NCI-H2196 treated with DMSO at 0.1 percent for 48 hours (cell line): Measurements from ENCODE around the gene MXRA5.
"Not testable (repeated sequence)": the region's sequence is repeated elsewhere in the genome, so short reads cannot be mapped to it uniquely, and the experiment has no call there.

Source experiments
- DNase-seq: peaks from one replicate; lab custom pipeline; 2025; ENCODE audit not compliant: unreplicated experiment; lab: John Stamatoyannopoulos, UW

The MXRA5 gene

DNA sequence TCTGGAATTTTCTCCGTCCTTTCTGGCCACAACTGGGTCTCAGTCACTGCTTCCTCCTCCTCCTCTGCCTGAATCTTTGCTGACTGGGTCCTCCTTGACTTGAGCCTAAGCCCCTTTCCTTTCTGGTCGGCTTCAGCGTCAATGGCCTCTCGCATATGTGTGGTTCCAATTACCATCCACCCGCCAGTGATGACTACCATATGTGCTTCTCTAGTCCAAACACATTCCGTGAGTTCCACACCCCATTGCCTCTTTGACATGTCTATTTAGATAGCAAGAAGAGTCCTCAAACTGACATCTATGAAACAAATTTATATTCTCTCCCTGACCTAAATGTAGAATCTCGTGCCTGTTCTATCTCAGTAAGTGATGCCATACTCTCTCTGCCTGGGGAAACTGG lies 19.8 kb downstream of the MXRA5 start:
- no peak for DNase-seq

DNA sequence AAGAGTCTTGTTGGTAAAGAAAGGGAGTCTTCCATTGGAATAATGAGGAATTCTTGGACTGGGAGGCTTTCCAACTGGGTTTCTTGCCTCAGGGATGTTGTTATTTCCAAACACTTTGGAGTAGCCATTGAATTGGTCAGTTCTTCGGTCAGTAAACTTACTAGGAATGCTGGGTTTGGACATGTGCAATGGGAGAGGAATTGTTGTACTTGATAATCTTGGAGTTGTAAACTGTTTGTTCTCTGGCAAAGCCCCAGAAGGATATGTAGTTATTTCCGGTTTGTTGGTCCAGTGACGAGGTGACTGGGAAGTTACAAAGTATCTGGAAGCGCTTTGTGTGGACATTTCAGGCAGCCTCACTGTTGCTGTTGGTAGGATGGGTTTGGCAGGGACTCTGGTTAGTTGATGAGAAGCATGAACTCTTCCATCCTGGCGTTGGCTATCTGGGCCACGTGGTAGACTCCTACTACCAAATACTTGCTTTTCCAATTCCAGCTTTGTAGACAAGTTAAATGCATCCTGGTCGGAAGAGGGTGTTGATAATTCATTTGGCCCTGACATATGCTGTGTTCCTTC lies 25.9 kb downstream of the MXRA5 start:
- no peak for DNase-seq

DNA sequence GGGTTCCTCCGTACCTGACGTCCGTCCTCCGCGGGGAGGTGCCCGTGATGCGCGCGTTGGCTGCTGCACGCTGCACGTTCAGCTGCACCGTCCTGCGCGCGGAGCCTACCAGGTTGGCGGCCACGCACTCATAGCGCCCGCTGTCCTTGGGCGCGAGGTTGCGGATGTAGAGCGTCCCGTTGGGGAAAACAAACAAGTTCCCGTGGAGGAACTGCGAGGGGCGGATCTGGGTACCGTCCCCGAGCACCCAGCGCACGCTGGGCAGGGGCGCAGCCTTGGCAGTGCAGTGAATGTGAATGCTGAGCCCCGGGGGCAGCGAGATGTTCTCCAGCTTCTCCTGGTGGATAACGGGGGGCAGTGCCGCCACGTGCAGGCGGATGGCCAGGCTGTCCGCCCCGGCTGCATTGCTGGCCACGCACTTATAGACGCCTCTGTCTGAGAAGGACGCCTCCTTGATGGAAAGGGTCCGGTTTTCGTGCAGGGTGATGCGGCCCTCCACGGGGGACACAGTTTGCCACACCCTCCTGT lies 29.2 kb downstream of the MXRA5 start:
- DNase-seq, result no peak

DNA sequence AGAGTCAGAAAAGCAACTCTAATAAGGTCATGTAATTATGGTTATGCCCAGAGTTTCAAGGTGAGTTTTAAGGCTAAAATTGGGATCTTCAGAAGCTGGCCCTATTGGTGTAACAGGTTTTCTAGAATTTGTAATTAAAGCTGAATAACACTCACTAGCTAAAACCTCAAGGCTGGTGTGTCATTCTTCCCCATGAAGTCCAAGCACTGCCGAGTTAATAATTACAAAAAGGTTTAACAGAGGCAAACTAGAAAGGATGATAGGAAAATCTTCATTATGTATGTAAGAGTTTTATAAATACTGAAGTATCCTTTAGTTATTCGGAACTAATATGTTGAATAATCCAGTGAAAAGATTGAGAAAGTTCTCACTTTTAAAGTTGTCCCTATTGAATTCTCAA lies 34.3 kb downstream of the MXRA5 start:
- DNase-seq, result no peak

DNA sequence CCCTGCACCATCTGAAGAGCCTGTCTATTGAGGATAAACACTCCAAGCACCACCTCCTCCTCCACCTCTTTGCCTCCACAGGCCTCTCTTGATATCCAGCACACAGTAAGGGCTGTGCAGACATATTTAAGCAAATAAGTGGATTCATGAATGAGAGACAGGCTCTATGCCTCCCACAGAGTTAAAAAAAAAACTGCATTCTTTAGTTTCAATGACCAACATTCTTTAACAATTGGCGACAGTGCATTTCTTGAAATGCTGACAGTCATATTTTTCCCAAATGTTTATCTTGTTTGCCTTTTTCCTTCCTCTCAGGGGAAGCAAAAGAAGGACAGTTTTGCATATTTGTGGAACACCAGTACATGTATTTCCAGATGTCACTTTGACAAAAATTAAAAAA lies 38.6 kb downstream of the MXRA5 start:
- DNase-seq, result no peak

DNA sequence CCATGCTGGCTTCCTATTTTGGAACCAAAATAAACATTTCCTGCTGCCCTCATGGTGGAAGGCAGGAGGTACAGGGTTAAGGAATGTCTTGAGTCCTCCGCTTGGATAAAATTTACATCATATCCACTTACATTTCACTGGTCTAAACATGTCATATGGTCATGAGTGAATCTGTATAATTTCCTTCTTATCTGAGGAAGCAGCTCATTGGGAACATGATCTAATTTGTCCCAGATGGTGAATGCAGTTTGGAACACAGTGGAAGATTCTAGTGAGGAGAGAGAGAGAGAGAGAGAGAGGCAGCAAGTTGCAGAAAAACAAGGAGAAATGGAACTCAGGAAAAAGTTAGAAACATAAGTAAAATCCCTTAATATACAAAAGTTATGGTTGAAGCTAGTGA lies 46.8 kb downstream of the MXRA5 start:
- no peak for DNase-seq

DNA sequence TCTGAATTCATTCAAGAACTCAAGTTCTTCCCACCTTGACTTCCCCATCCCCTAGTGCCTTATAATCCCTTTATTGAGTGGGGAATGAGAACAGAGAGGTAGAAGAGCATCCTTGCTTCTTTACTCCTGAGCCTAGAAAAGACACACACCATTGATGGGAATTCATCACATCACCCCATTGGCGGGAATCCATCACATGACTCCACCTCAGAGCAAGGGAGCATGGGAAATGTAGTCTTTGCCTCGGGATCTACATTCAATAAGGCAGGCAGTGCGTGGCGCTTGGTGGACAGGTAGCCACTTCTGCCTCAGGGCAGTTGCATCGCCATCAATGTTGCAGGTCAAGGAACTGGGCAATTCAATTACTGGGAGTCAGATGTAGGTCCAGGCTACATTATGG lies 50.7 kb downstream of the MXRA5 start:
- DNase-seq, result no peak

DNA sequence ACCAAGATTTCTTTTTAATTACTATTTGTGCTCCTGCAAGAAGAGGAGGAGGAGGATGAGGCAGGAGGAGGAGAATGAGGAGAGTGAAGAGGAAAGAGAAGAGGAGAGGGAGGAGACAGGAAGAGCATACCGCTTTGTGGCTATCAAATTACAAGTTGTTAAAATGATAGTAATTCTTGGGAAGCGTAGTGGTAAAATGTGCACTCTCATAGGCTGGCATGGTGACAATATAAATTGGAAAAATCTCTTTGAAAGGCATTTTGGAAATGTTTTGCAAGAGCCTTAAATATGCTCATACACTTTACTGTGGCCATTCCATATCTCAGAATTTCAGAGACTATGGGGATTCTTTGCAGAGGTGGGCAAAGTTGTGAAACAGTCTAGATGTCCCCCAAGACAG lies 53.2 kb downstream of the MXRA5 start:
- DNase-seq, result no peak

DNA sequence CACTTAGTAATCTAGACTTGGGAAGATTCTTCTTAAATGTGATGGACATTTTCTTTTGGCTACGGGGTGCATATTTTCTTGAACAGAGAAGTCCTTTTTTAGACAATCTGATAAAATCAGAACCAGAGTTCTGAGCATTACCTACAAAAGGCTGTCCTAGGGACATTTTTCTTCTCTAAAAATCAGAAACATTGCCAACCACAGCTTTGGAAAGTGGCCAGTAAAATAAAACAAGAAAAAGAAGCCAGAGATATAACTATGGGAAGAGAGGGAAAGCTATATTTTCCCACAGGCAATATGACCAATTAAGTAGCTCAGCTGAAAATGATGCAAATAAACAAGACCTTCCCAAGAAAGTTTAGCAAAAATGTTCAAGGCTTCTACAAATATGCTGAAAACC lies 55.9 kb downstream of the MXRA5 start:
- DNase-seq, result no peak

DNA sequence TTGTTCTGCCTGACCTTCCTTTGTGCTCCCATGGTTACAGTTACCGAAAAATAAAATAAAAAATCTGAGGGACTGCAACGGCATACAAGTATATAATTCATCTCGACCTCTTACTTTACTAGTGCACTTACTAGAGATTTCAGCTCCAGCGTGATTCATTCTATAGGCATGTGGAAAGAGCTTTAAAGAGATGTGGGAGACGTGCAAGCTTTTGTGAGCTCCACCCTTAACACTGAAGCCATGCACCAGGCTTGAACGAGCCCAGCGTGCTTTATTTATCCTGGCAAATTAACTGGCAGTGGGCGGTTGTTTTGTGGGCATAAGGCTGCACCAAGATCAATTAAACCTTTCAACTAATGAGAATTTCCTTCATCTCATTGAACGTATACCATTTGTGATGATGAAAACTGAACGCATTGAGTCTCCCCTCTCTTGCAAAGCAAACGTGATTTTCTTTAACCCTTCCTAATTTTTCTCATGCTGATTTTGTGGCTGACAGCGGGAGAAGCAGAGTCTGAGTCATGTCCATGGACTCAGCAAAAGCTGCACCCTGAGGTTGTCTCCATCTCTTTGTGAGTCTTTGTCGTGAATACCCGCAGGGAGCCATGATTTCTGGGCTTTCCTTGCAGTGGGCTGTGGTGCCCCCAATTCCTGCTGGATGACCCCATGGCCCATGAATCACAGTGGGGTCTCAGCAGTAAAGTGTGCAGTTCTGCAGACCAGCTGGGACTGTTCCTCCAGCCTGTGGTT lies 60.1 kb downstream of the MXRA5 start:
- no peak for DNase-seq

DNA sequence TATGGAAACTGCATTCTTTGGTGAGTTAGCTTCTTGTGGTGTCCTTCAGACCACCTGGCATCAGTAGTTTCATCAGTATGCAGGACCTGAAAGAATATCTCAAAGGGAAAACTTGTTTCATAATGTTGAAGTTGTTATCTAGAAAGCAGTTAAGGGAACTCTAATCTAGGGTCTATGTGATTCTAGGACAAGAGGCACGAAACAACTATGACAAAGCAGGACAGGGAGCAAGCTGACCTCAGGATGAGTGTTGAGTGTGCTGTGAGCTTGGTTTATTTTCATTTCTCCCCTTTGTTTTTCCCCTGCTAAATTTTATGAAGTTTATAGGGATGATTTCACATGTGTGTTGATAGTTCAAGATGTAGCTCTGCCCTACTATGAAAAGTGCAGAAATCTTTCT lies 65.7 kb downstream of the MXRA5 start:
- no peak for DNase-seq

DNA sequence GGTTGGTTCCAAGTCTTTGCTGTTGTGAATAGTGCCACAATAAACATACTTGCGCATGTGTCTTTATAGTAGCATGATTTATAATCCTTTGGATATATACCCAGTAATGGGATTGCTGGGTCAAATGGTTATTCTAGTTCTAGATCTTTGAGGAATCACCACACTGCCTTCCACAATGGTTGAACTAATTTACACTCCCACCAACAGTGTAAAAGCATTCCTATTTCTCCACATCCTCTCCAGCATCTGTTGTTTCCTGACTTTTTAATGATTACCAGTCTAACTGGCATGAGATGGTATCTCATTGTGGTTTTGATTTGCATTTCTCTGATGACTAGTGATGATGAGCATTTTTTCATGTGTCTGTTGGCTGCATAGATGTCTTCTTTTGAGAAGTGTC lies 72.8 kb downstream of the MXRA5 start:
- DNase-seq, result not testable (repeated sequence)

DNA sequence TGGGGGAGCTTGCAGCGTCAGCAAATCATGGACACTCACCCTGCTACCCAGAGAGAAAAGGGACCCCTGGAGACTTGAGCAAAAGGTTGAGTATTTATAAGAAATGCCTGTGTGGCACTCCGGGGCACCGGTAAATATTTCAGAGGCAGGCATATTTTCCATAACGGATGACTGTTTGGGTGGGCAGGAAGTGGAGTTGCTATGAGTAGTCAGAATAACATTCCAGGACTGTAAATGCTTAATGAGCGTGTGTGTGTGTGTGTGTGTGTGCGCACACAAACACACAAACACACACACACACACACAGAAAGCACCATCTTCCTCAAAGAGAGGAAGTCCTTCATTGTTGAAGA lies 74.6 kb downstream of the MXRA5 start:
- no peak for DNase-seq

DNA sequence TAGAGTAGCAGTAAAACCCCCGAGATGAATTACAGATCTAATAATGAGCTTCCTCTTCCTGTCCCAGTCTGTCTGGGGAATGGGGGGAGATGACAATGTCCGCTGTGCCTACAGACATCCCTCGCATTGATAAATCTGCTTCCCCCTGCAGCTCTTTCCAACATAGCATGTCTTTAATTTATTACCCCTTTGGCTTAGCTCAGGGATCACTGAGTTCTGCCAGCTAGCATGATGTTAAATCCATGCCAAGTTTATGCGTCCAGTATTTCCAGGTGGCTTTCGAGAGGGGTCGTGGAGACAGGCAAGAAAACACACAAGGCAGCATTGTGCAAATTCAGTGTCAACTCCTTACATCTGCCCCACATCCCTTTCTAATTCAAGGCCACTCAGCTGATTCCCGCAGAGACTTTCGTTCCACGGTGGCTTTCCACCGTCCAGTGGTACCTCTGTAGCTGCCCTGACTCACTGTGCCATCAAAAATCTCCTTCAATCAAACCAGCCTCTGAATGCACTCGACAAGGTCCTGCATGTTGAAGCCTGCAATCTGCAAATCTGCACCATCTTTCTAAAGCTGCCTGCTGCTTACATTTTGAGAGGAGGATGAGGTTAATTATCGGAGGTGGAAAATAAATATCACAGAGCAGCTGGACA lies 75.1 kb downstream of the MXRA5 start:
- no peak for DNase-seq

DNA sequence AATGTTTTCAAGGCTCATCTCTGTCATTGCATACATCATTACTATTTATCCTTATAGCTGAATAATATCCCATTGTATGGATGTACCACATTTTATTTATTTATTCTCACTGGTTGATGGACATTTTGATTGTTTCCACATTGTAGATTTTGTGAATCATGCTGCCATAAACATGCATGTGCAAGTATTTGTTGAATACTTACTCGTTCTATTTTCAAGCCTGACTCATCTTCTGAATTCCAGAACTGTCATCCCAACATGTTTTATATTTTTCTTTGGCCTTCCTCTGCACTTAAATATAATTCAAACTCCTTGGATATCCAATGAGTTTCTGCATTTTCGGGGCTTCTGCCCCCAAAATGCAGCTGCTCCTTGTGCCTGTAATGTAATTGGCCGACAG lies 77.6 kb downstream of the MXRA5 start:
- no peak for DNase-seq

DNA sequence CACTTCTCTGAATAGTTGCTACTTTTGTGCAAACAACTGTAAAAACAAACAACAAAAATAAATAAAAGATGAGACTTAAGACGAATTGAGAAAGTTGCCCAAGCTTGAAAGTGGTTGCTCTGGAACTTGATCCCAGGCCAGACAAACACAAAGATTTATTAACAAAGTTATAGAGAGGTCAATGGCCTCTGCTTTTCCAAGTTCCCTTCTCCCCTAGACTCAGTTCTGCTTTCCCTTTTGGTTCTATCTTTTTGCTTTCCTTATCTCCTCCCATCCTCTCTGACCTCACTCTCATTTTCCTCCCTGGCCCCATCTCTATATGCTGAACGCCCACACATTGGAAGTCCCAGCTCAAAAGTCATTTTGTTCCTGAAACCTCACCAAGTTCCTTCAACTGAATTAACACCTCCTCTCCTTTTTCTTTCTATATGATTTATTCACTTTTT lies 82.7 kb downstream of the MXRA5 start:
- no peak for DNase-seq

DNA sequence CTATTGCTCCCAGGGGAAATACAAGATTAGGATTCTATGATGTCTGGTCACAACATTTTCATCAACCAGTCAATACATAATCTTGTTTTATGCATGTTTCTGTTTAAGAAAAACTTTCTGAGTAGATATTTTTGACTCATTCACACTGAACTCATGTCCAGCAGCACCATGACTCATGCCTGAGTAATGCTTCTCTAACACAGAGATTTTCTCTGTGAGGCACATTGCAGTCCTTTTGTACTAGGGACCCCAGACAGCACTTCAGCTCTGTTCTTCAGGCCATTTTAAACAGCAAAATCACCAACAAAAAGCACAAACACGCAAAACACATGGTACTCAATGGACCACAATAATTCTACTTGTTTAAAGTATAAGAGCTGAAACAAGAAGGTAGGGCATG lies 83.6 kb downstream of the MXRA5 start:
- DNase-seq, result no peak
